GM23338 (cell line): ENCODE results near the gene TET2.

Experiments used
- EZH2 ChIP-seq: fragments of 200-600 bp; sonication (generic); IDR thresholded peaks from one replicate; pipeline ENCODE4 v1.8.0; 2017; ENCODE audit warnings: antibody characterized with exemption, mild to moderate bottlenecking, low read depth; ENCODE audit not compliant: unreplicated experiment
- POLR2AphosphoS5 ChIP-seq: IDR thresholded peaks from 2 replicates; pipeline ENCODE4 v1.6.1; 2016; ENCODE audit warnings: antibody characterized with exemption, low read depth
- TF ChIP-seq, protein P1 (sequence below), 2 experiments: fragments of 200-600 bp in 1 of 2; sonication (generic) in 1 of 2; conservative IDR thresholded peaks; 2 replicates each; pipeline versions ENCODE4 v1.5.1 to v1.6.1; 2016 to 2017; ENCODE audit warnings: antibody characterized with exemption in 2 of 2, low read depth in 2 of 2, mild to moderate bottlenecking in 2 of 2, moderate library complexity in 1 of 2

- TF ChIP-seq, protein P1, sequence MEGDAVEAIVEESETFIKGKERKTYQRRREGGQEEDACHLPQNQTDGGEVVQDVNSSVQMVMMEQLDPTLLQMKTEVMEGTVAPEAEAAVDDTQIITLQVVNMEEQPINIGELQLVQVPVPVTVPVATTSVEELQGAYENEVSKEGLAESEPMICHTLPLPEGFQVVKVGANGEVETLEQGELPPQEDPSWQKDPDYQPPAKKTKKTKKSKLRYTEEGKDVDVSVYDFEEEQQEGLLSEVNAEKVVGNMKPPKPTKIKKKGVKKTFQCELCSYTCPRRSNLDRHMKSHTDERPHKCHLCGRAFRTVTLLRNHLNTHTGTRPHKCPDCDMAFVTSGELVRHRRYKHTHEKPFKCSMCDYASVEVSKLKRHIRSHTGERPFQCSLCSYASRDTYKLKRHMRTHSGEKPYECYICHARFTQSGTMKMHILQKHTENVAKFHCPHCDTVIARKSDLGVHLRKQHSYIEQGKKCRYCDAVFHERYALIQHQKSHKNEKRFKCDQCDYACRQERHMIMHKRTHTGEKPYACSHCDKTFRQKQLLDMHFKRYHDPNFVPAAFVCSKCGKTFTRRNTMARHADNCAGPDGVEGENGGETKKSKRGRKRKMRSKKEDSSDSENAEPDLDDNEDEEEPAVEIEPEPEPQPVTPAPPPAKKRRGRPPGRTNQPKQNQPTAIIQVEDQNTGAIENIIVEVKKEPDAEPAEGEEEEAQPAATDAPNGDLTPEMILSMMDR (conservative IDR thresholded peaks at IDR 0.05; ENCODE audit: low read depth in 2 of 2): no peak
- no peak for TF ChIP-seq POLR2AphosphoS5
- TF ChIP-seq EZH2: no peak
Observed at GRCh38 chr4:105327222-105327621, 180.5 kb downstream of the TET2 start.
